Vagina (tissue), 2 donors: Measurements from ENCODE around the gene CAMSAP1.

ENCODE experiments used
- POLR2A ChIP-seq, 2 donors: fragments of 450-650 bp; IDR thresholded peaks; one replicate each; pipeline ENCODE4 v1.6.1; 2017; ENCODE audit warnings: antibody characterized with exemption in 2 of 2, mild to moderate bottlenecking in 2 of 2, moderate library complexity in 2 of 2
- POLR2AphosphoS5 ChIP-seq, 2 donors: sonication (generic); formaldehyde crosslinking; IDR thresholded peaks; one replicate each; pipeline ENCODE4 v1.9.0; 2017; ENCODE audit warnings: antibody characterized with exemption in 2 of 2, mild to moderate bottlenecking in 2 of 2, low read depth in 1 of 2; ENCODE audit not compliant: insufficient read depth in 1 of 2
- TF ChIP-seq, protein P1 (sequence below), 3 experiments: fragments of 450-650 bp in 2 of 3; fragments of 200-600 bp in 1 of 3; sonication (generic) in 1 of 3; IDR thresholded peaks; one replicate each; pipeline ENCODE4 v1.5.1; 2017 to 2019; ENCODE audit warnings: antibody characterized with exemption in 3 of 3, mild to moderate bottlenecking in 2 of 3, moderate library complexity in 2 of 3

DNA sequence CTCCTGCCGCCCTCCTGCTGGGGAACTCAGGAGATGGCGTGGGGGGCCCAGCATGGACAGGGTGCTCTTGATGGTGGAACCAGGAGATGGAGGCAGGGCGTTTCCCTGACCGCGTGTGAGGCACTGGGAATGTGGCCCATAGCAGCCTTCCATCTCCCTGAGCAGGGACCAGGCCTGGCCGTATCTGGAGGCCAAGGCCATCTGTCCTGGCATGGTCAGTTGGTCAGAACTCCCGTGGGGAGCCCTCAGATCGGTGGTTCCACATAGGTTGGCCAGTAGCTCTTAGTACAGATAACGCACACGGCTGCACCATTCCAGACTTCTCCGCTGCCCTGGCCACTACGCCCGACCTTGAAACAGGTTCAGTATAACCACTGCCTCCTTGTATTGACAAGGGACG is 127.8 kb downstream of the CAMSAP1 start:
- TF ChIP-seq, protein P1, sequence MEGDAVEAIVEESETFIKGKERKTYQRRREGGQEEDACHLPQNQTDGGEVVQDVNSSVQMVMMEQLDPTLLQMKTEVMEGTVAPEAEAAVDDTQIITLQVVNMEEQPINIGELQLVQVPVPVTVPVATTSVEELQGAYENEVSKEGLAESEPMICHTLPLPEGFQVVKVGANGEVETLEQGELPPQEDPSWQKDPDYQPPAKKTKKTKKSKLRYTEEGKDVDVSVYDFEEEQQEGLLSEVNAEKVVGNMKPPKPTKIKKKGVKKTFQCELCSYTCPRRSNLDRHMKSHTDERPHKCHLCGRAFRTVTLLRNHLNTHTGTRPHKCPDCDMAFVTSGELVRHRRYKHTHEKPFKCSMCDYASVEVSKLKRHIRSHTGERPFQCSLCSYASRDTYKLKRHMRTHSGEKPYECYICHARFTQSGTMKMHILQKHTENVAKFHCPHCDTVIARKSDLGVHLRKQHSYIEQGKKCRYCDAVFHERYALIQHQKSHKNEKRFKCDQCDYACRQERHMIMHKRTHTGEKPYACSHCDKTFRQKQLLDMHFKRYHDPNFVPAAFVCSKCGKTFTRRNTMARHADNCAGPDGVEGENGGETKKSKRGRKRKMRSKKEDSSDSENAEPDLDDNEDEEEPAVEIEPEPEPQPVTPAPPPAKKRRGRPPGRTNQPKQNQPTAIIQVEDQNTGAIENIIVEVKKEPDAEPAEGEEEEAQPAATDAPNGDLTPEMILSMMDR (IDR thresholded peaks at IDR 0.05), result no peak
- no peak for TF ChIP-seq POLR2AphosphoS5 (IDR thresholded peaks at IDR 0.05; ENCODE audit: insufficient read depth in 1 of 2, low read depth in 1 of 2)
- no peak for TF ChIP-seq POLR2A (IDR thresholded peaks at IDR 0.05)
